Peyer's patch (tissue), 4 donors: ENCODE results near the gene CASP6.

ENCODE experiments used
- POLR2A ChIP-seq, 2 donors: fragments of 450-650 bp; IDR thresholded peaks; one replicate each; pipeline ENCODE4 v1.5.1; 2017; ENCODE audit warnings: antibody characterized with exemption in 2 of 2, mild to moderate bottlenecking in 2 of 2, moderate library complexity in 2 of 2
- TF ChIP-seq, protein P1 (sequence below), 6 experiments: fragments of 450-650 bp in 4 of 6; fragments of 200-600 bp in 2 of 6; sonication (generic) in 1 of 6; IDR thresholded peaks; one replicate each; pipeline ENCODE4 v1.5.1; 2017 to 2019; ENCODE audit warnings: antibody characterized with exemption in 6 of 6, mild to moderate bottlenecking in 3 of 6, moderate library complexity in 1 of 6

DNA sequence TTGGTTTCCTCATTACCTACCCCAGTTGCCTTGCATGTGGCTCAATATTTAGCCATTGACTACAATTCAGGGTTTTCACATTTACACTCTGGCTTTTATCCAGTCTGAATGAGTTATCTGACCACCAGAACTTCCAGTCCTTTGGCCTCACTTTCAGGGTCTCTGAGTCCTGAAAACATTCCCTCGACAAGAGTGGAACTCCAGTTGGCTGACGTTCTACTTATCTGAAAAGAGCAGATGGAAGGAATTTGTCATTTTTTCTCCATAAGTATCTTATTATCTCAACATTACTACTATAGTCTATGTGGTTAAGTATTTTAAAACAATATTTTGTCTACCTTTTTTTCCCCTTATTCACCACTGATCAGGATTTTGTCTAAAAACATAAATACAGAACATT lies 5.2 kb upstream of the CASP6 start:
- no peak for TF ChIP-seq POLR2A (IDR thresholded peaks at IDR 0.05)
- TF ChIP-seq, protein P1, sequence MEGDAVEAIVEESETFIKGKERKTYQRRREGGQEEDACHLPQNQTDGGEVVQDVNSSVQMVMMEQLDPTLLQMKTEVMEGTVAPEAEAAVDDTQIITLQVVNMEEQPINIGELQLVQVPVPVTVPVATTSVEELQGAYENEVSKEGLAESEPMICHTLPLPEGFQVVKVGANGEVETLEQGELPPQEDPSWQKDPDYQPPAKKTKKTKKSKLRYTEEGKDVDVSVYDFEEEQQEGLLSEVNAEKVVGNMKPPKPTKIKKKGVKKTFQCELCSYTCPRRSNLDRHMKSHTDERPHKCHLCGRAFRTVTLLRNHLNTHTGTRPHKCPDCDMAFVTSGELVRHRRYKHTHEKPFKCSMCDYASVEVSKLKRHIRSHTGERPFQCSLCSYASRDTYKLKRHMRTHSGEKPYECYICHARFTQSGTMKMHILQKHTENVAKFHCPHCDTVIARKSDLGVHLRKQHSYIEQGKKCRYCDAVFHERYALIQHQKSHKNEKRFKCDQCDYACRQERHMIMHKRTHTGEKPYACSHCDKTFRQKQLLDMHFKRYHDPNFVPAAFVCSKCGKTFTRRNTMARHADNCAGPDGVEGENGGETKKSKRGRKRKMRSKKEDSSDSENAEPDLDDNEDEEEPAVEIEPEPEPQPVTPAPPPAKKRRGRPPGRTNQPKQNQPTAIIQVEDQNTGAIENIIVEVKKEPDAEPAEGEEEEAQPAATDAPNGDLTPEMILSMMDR (IDR thresholded peaks at IDR 0.05), result no peak
